AG04450 (cell line): Measurements from ENCODE around the gene RAPGEF2. TPM values are rescaled to one million over a fixed set of nuclear protein-coding genes. Genes with fewer than 3 reads are reported as not detected.
"Not testable (repeated sequence)": the region's sequence is repeated elsewhere in the genome, so short reads cannot be mapped to it uniquely, and the experiment has no call there.

Experiments
- CTCF ChIA-PET: fragments of 300-600, 350-600 bp; formaldehyde crosslinking; extraction: SDS; loops from one replicate; lab custom pipeline; 2022; ENCODE audit warnings: antibody characterized with exemption, inconsistent platforms; lab: Charles Lee
- POLR2A ChIA-PET: fragments of 350-600 bp; formaldehyde crosslinking; extraction: SDS; loops from one replicate; lab custom pipeline; 2021; ENCODE audit warnings: antibody characterized with exemption, inconsistent platforms; lab: Yijun Ruan, JAX
- DNase-seq: peaks from one replicate; pipeline ENCODE4 v3.0.0-alpha.2; 2011; ENCODE audit warnings: low read depth, low spot score
- H3K27ac ChIP-seq: one replicate; pipeline ENCODE4 v1.5.1; 2012; ENCODE audit warnings: low read depth, low read length, control low read depth
- H3K27me3 ChIP-seq: one replicate; pipeline ENCODE4 v1.6.0; 2012; ENCODE audit warnings: low read length; ENCODE audit not compliant: control insufficient read depth, insufficient read depth
- H3K4me3 ChIP-seq: 2 replicates; pipeline ENCODE4 v1.5.1; 2011; ENCODE audit warnings: mild to moderate bottlenecking, low read depth, low read length, control low read depth
- H3K9me3 ChIP-seq: 2 replicates; pipeline ENCODE4 v1.5.1; 2012; ENCODE audit warnings: low read length; ENCODE audit not compliant: control insufficient read depth, insufficient read depth
- CTCF ChIP-seq: IDR thresholded peaks from 2 replicates; pipeline ENCODE4 v1.5.1; 2011; ENCODE audit warnings: low read depth, low read length, control low read depth, inconsistent platforms
- polyA plus RNA-seq: library from polyadenylated mRNA; depleted of rRNA; stranded (reverse); fragments of >200 nt; gene quantifications from 2 replicates; pipeline ENCODE4 v1.2.3, GENCODE V29; 2011

Gene RAPGEF2
- polyA plus RNA-seq, 1 experiment = 51.5 TPM

- DNase-seq = no peak
- TF ChIP-seq CTCF = no peak
- Histone ChIP-seq H3K27me3 (no peaks in the 10 kb centered on the region), H3K4me3 (no peak overlapping the region), H3K9me3 (no peaks in the 10 kb centered on the region), H3K27ac (no peak overlapping the region)
- CTCF ChIA-PET = interaction anchor here (0.6 to 4.8 kb wide), 8 partner anchors 14 to 328 kb away, joined by 3 to 31 read pairs (median 4); no protein-coding TSS in a partner anchor
- POLR2A ChIA-PET = no interaction called here
Observed at GRCh38 chr4:159178151-159178546, 75.3 kb downstream of the RAPGEF2 start.

- DNase-seq = no peak
- ChIA-PET CTCF (interaction anchor here (0.6 to 4.8 kb wide), 8 partner anchors 16 to 329 kb away, joined by 3 to 31 read pairs (median 4); no protein-coding TSS in a partner anchor), POLR2A (no interaction called here)
- Histone ChIP-seq H3K9me3 (no peaks in the 10 kb centered on the region), H3K4me3 (no peak overlapping the region), H3K27ac (no peak overlapping the region), H3K27me3 (no peaks in the 10 kb centered on the region)
- TF ChIP-seq CTCF = no peak
Observed at GRCh38 chr4:159178979-159179969, 76.4 kb downstream of the RAPGEF2 start.

GRCh38 chr4:159183885-159184605, 81.2 kb downstream of the RAPGEF2 start:
- H3K4me3 ChIP-seq, POLR2A ChIA-PET, H3K27ac ChIP-seq, H3K27me3 ChIP-seq, DNase-seq, H3K9me3 ChIP-seq: not testable (repeated sequence)
- CTCF ChIA-PET = interaction anchor here (1.1 kb wide), 1 partner anchor 327 kb away, joined by 4 read pairs; no protein-coding TSS in a partner anchor

GRCh38 chr4:159185591-159186023, 82.7 kb downstream of the RAPGEF2 start:
- no peaks in the 10 kb centered on the region for H3K27me3 ChIP-seq
- no peak for TF ChIP-seq CTCF
- no peaks in the 10 kb centered on the region for H3K9me3 ChIP-seq
- no peak for DNase-seq
- no peak overlapping the region for H3K4me3 ChIP-seq
- no peak overlapping the region for H3K27ac ChIP-seq
- ChIA-PET CTCF (interaction anchor here (1.1 to 1.5 kb wide), 2 partner anchors 17 to 475 kb away, joined by 3 to 5 read pairs; no protein-coding TSS in a partner anchor), POLR2A (no interaction called here)

- Histone ChIP-seq H3K4me3 (no peak overlapping the region), H3K9me3 (no peaks in the 10 kb centered on the region), H3K27me3 (no peaks in the 10 kb centered on the region), H3K27ac (no peak overlapping the region)
- no peak for DNase-seq
- TF ChIP-seq CTCF = no peak
- CTCF ChIA-PET = no interaction called here
- POLR2A ChIA-PET = no interaction called here
Observed at GRCh38 chr4:159188646-159189045, 85.8 kb downstream of the RAPGEF2 start.
